Activated CD8-positive, alpha-beta memory T cell treated with anti-CD3 and anti-CD28 coated beads, Interleukin-2, amount 50 U/mL, for 4 hours (primary cell): ENCODE results near the gene SHROOM2.
"Not testable (repeated sequence)": the region's sequence is repeated elsewhere in the genome, so short reads cannot be mapped to it uniquely, and the experiment has no call there.

ENCODE experiments used
- DNase-seq: peaks from one replicate; pipeline ENCODE4 v3.0.0-alpha.2; 2020

Gene SHROOM2

GRCh38 chrX:9832811-9833210 is 46.6 kb downstream of the SHROOM2 start:
- DNase-seq = no peak

- DNase-seq = no peak
Measured at GRCh38 chrX:9835585-9836210, 49.5 kb downstream of the SHROOM2 start.

GRCh38 chrX:9842541-9842940 is 56.3 kb downstream of the SHROOM2 start:
- no peak for DNase-seq

GRCh38 chrX:9844936-9845577 is 58.8 kb downstream of the SHROOM2 start:
- DNase-seq = no peak

GRCh38 chrX:9845578-9845952 is 59.3 kb downstream of the SHROOM2 start:
- DNase-seq = no peak

DNA sequence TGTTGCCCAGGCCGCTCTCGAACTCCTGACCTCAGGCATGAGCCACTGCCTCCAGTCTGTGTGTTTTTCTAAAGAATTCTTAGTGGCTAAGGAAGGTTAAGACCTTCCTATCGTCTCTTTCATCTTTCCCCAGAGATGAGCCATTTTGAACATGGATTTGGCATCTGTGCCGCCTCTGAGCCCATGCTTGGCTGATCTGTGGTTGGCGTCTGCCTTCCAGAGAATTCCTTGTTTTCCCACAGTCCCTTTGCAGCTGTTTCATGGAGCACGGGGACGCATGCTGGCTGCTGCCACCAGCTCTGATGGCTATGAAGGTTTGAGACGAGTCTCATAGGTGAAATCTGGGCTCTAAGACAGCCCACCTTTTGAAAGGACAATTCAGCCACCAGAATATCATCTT is 60.4 kb downstream of the SHROOM2 start:
- no peak for DNase-seq

DNA sequence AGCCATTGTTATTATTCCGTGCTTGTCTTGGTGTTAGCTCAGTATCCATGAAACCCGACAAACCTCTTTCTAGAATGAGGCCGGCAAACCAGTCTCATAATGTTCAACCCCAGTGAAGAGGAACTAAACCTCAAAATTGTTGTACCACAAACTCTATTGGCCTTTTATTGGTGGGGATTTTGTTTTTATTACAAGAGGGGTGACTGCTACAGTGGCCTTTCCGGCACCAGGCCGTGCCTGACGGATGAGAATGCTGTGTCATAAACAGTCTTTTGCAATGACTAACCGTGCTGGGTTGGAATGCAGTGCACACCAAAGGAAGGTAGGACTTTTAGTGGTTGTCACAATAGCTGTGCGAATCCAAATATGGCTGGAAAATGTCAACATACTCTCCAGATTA is 60.8 kb downstream of the SHROOM2 start:
- DNase-seq = no peak

DNA sequence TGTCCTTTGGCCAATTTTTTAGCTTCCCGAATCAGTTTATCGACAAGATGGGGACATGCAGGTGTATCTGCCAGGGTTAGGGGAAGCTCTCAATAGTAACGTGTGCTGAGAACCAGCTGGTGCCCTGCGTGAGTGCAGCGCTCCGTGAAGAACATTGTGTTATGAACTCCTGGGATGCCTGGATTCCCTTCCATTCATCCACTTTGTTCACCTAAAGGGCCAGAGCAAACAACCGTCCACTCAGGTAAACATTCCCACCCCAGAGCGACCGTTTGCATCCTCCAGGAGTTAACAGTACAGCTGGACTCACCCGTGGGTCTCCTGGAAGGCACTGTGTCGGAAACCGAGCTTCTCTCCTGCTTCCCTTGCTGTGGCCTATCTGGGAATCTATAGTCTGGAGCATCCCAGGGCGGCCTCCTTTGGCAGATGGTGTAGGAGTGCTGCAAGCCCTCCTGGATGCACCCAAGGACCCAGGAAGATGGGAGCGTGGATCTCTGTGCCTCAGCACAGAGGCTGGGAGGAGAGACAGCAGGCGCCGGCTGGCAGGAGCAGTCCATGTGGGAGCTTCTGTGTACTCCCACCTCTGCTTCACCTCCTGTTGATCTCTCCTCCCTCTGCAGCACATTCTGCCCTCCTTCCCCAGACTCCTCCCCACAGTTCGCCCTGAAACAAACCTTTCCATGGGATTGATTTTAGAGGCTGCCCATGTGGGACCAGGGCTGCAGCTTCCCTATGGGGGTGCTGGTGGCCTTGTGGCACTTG is 62.7 kb downstream of the SHROOM2 start:
- no peak for DNase-seq

DNA sequence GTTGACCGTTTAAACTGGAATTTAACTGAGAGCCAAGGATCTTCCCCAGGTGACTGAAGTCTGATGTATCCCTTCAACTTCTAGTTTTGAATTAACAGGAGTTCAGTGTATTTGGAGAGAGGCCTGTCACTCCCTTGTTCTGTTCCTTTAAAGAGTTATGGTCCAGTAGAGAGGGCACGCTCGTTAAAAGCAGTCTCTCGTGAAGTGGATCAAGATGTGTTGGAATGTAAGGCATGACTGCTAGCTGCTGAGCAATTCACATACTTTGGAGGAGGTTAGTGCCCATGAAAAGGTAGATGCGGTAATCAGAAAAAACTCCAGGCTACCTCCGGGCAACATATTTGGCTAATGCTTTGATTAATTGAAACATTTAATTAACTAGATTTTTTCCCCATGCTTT is 65.7 kb downstream of the SHROOM2 start:
- no peak for DNase-seq

DNA sequence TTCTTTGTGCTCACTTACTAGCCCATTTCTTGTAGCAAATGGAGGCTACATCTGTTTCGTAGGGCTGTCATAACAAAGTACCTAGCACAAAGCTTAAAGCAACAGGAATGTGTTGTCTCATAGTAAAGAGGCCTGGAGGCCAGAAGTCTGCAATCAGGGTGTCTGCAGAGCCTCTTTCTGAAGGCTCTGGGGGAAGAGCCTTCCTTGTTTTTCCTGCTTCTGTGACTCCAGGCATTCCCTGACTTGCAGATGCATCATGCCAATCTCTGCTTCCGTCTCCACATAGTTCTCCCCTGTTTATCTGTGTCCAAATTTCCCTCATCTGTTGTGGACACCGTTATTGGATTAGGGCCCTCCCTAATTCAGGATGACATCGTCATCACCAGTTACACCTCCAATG is 67.1 kb downstream of the SHROOM2 start:
- DNase-seq = no peak

- no peak for DNase-seq
Measured at GRCh38 chrX:9855561-9856283, 69.5 kb downstream of the SHROOM2 start.

GRCh38 chrX:9856588-9856987 is 70.4 kb downstream of the SHROOM2 start:
- DNase-seq = no peak

DNA sequence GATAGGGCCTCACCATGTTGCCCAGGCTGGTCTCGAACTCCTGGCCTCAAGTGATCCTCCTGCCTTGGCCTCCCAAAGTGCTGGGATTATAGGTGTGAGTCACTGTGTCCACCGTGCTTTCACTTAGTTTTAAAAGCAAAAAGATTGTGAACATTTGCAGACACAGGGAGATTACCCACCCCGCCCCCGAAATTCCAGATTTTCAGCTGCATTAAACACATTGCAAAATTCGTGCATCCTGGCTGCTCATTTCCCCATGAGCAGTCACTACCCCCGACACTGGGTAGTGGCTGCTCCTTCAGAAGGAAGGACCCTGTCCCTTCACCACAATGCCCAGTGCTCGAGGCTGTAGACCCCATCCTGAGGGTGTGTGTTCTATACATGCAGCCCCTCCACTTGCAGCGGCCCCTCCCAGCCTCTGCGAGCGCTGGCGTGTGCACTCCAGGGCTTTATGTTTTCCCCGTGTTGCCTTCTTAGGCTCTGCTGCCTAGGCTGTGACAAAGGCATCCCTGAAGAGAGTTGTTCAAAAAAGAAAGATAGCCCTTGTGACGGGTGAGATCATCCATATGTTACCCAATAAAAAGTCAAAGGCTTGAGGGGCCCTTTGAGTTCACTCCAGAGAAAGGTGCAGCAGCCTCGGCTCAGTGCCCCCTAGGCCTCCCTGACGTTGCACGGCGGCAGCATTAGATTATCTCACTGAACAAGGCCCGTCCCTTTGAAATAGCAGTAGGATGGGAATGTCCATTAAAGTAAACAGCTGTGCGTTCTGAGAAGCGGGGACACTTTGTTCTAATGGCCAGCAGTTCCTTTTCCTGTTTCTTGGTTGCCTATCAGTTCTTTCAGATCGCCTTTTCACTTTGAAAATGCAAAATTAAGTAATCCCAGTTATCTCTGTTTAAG is 71.6 kb downstream of the SHROOM2 start:
- no peak for DNase-seq

GRCh38 chrX:9858684-9859083 is 72.5 kb downstream of the SHROOM2 start:
- DNase-seq = not testable (repeated sequence)

- DNase-seq = no peak
Measured at GRCh38 chrX:9859711-9860555, 73.7 kb downstream of the SHROOM2 start.

- no peak for DNase-seq
Measured at GRCh38 chrX:9860826-9861225, 74.6 kb downstream of the SHROOM2 start.

- DNase-seq = no peak
Measured at GRCh38 chrX:9861711-9862110, 75.5 kb downstream of the SHROOM2 start.

DNA sequence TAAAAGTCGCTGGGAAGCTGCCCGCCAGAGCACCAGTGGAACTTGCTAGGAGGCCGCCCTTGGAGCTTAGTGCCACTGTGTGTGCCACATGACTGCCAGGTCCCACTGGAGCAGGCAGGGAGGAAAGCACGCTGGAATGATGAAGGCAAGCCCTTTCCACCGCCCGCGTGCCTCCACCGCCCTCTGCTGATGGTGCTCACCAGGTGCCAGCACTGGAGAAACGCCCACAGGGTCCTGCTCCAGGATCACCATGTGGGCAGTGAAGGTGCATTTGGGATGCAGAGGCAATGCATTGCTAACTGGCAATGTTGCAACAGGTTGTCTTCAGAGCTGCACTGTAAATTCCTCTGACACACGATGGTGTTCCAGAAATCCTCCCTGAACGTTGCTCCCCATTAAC is 76.3 kb downstream of the SHROOM2 start:
- no peak for DNase-seq

- DNase-seq = no peak
Measured at GRCh38 chrX:9862953-9863352, 76.7 kb downstream of the SHROOM2 start.

DNA sequence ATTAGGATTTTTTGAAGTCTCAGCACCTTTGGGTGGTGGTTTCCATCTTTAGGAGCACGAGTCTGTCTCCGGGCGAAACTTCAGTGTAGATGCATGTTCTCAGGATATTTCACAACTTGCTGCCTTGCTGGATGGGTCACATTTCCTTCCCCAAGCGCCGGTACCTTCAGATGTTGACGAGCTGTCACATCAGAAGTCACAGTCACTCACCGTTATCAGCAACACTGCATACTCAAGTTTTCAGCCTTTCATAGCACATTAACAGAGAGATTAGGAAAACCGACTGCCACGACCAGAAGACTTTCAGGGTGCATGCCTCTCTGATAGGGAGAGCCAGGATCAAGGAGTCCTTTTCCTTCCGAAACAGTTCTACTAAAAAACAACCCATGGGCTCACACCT is 77.8 kb downstream of the SHROOM2 start:
- DNase-seq = no peak

- no peak for DNase-seq
Measured at GRCh38 chrX:9865804-9866472, 79.7 kb downstream of the SHROOM2 start.
